GM18511 (cell line): ENCODE measurements around the gene FARP2.
"Not testable (repeated sequence)": the region's sequence is repeated elsewhere in the genome, so short reads cannot be mapped to it uniquely, and the experiment has no call there.

Source experiments
- ATAC-seq: cut with Tn5 transposase; IDR thresholded peaks from one replicate; pipeline ENCODE4 v1.9.1; 2021; ENCODE audit warnings: mild to moderate bottlenecking, moderate library complexity; ENCODE audit not compliant: unreplicated experiment

The FARP2 gene

DNA sequence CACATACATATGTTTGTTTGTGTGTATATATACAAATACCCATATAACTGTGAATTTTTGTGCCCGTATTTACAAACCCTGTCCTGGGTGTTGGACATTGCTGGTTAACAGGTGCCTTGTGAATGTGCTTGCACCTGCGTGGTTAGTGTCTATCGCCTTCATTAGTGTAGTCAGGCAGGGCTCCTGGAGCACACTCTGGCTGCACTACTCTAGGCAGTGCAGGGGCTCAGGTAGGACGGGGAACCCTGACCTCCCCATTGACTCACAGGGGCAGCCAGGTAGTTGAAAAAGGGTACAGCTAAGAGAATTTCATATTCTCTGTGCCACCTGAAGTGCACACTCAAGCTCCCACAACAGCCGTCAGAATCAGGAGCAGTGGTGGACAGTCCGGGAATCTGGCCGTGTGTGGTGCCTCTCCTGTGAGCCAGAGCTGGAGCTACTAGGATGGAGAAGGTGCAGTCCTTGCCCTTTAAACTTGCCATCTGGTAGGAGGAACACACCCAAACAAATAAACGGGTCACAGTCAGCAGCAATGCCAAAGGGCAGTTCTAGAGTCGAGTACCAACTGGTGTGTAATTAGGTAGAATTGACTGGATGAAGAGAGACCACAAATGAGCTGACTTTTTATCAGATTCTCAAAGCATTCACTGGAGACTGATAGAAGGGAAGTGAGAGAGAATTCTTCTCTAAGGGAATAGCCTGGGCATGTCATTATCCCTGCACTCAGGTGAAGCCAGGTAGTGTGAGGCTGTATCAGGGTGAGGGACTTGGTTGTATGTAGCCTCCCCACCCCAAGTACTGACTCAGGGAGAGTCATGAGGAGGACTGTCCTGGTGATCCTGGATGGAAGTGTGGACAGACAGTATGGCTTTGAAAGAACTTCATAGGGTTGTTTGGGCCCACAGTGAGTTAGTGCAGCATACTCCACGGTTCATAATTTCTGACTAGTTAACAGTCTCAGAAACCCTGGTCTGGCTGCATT, 44.1 kb downstream of the FARP2 start:
- no peak for ATAC-seq

DNA sequence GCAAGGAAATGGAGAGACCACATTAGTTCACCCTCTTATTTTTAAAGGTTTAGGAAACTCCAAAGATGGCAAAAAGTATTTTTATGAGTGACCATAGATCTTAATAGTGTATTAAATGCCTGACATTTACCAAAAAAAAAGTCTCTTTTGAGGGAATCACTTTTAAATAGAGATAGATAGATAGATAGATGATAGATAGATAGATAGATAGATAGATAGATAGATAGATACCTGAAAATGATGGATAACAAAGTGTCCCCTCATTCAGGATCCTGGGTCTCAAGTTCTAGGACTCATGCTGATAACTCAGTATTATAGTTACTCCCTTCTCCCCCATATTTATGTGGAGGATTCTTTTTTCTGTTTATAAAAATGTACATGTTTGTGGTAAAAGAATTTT, 52.8 kb downstream of the FARP2 start:
- no peak for ATAC-seq

DNA sequence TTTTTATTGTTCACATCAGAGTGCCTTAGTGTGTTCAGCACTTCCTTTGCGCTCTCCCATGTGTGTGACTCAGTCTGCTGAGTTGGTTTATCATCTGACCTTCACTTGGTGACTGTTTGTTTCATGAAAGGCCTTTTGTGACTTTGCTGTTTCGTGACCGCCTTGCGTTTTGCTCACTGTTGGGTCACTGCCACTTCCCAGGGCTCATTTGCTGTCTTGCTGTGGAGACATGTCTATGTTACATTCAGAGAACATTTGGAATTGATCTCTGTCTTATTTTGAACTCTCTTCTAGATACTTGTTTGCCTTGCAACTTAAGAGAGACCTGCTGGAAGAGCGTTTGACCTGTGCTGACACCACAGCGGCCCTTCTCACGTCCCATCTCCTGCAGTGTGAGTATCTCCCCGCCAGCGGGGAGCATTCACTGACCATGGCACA, 54.7 kb downstream of the FARP2 start:
- no peak for ATAC-seq

DNA sequence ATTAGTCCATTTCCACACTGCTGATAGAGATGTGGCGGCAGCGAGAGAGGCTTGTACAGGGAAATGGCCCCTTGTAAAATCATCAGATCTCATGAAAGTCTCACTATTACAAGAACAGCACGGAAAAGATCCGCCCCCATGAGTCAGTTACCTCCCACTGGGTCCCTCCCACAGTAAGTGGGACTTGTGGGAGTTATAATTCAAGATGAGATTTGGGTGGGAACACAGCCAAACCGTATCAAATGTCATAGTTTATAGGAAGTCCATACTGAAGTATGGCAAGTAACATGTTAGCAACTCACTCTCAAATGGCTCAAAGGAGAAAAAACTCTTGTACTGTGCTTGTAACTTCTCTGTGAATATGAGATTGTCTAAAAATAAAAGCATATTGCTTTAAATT, 56.1 kb downstream of the FARP2 start:
- no peak for ATAC-seq

DNA sequence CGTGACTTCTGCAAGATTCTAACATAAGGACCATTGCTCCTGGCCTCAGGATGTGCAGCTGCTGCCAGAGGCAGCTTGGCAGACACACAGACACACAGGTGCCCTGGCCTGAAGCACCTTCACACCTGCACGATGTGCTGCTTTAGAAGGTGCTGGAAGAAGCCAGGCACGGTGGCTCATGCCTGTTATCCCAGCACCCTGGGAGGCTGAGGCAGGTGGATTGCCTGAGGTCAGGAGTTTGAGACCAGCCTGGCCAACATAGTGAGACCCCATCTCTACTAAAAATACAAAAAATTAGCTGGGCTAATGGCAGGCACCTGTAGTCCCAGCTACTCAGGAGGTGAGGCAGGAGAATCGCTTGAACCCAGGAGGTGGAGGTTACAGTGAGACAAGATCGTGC, 57.4 kb downstream of the FARP2 start:
- not testable (repeated sequence) for ATAC-seq

DNA sequence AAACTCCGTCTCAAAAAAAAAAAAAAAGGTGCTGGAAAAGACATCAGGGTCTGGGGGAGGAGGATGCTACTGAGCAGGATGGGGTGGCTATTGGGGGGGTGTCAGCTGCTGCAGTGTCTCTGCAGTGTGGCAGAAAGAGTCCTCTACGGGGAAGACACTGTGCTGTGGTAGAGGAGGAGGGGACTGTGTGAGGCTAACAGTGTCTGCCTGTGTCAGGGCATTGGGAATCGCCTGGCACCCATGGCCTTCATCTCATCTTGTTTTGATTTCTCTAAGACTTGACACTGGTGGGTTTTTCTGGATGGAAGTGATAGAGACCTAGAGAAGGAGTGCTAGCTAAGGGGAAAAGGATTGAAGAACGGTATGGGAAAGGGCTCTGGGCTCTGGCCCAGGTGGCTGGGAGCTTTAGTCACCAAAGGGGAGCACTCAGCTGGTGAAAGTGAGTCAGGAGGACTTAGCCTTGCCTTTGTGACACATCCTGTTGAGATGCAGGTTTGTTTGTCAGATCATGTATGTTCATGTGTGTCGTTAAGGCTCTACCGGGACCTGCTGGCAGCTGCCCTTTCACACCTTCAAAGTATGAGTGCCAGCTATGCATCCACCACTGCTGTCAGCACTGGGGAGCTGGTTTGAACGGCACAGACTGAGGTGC, 58.0 kb downstream of the FARP2 start:
- ATAC-seq, result no peak

DNA sequence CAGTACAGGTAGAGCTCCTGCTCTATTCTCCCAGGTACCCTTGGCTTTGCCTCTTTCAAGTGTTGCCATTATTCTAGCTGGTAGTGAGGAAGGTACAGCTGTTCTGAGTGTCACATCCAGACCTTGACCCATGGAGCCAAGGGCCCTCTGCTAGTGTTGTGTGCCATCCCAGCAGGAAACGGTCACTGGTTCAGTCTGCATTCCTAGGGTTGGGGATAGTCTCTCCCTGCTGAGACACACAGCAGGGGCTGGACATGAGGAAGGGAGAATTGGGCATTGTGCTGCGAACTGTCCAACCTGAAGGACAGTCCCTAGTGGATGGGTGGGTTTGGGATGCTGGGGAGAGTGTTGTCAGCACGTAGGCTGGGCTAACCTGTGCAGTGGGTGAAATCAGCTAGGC, 59.1 kb downstream of the FARP2 start:
- ATAC-seq, result no peak

DNA sequence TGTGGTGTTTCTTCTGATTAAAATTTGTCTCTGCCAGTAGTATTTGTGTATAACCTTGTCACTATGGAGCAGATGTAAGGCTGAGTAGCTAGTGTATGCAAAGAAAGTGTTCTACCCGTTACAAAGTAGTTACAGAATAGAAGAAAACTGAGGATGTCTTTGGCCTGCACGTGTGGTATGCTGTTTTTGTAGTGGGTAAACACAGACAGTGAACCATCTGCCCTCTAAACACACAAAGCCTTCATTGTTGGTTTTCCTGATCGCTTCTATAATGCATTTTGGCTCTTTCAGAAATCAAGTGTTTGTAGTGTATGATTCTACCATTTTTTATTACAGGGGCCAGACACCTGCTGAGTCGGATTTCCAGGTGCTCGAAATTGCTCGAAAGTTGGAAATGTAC, 61.5 kb downstream of the FARP2 start:
- ATAC-seq, result no peak

DNA sequence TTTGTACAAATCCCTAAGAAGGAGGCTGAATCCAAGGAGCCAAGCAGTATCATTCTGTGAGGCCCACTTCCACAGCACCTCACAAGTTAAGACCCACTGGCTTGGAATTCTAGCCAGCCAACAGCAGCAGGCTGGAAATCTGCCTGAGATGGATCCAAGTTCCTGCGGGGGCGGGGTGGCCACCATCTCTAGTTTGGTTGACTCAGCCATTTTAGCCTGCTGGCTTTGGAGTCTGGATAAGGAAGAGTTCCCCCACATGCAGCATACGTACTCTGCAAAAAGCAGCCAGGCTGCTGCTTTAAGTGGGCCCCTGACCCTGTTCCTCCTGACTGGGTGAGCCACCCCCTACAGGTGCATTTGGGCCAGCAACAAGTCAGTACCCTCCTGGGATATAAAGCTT, 65.2 kb downstream of the FARP2 start:
- ATAC-seq, result no peak

DNA sequence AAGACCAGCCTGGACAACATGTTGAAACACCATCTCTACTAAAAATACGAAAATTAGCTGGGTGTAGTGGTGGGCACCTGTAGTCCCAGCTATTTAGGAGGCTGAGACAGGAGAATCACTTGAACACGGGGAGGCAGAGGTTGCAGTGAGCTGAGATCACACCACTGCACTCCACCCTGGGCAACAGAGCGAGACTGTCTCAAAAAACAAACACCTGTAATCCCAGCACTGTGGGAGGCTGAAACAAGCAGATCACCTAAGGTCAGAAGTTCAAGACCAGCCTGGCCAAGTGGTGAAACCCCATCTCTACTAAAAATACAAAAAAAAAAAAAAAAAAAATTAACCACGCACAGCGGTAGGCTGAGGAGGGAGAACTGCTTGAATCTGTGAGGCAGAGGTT, 65.9 kb downstream of the FARP2 start:
- ATAC-seq, result not testable (repeated sequence)

DNA sequence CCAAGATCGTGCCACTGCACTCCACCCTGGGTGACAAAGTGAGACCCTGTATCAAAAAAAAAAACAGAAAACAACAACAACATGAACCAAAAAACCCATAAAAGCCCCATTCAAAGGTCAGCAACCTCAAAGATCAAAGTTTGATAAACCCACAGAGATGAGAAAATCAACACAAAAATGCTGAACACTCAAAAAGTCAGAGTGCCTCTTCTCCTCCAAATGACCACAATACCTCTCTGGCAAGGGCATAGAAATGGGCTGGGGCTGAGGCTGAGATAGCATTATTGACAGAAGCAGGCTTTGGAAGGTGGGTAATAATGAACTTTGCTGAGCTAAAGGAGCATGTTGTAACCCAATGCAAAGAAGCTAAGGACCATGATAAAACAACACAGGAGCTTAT, 66.3 kb downstream of the FARP2 start:
- ATAC-seq, result no peak

DNA sequence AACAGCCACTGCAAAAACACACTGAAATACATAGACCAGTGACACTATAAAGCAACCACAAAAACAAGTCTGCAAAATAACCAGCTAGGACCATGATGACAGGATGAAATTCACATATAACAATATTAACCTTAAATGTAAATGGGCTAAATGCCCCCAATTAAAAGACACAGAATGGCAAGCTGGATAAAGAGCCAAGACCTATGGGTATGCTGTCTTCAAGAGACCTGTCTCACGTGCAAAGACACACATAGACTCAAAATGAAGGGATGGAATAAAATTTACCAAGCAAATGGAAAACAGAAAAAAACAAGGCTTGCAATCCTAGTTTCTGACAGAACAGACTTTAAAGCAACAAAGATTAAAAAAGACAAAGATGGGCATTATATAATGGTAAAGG, 67.4 kb downstream of the FARP2 start:
- ATAC-seq, result not testable (repeated sequence)

DNA sequence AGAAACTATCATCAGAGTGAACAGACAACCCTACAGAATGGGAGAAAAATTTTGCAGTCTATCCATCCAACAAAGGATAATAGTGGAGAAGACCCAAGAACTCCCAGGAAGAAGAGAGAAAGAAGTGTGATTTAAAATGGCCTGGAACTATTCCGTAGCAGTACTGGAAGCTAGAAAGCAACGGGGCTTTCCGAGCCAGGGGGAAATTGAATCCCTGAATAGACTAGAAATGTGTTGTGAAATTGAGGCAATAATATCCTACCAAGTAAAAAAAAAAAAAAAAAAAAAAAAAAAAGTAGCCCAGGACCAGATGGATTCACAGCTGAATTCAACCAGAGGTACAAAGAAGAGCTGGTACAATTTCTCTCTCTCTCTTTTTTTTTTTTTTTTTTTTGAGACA, 69.3 kb downstream of the FARP2 start:
- ATAC-seq, result no peak

DNA sequence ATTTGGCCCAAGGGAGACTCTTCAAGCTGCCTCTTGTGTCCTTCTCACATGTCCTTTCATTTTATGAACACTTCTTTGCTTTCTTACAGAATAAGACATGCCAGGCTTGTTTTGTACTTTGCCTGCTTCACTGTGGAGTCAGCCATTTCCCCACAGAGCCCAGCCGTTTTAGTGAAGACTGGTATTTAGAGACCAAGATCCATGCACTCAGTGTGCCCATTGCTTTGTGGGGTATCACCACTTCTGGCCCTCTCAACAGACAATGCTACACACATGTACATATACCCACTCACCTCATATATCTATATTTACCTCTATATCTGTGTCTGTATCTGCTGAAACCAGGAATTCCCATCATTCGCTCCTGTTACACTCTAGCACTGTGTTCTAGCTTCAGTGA, 74.1 kb downstream of the FARP2 start:
- no peak for ATAC-seq

DNA sequence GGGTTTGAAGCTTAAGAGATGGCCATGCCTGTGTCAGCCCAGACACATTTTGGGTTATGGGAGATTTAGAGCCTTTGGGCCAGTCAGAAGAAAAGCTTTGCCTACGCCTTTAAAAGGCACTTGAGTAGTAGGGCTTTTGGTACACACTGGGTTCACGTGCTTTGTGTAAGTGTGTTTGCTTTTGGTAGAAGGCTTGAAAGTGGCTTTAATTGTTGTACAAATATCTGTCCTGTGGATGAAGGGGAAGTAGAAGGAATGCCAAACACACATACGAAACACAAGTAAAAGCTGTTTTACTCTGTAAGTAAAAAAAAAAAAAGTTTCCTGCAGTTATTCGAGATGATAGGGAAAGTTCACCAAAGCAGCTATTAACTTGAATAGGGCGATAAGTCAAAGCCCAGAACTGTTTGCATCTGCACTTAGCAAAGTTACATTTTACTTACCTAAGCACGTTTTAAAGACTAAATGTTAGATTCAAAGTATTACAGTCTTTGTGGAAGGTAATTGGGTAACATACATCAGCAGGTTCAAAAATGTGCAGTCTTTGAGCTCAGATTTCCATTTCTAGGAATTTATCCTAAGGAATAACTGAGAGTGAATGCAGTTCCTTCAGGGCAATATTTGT, 76.9 kb downstream of the FARP2 start:
- no peak for ATAC-seq

DNA sequence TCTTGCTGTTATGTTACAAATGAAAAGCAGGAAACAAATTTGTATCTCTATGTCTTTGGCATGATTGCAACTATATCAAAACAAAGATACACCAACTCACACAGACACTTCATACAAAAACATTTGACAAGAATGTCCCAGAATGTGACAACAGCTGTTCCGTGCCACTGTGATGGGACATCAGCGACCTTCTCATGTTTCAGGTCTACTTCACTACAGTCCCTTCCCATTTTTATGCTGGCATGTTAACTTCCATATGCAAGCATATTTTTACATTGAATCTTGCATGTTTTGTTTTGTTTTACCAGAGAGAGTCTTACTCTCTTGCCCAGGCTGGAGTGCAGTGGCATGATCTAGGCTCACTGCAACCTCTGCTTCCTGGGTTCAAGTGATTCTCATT, 81.1 kb downstream of the FARP2 start:
- ATAC-seq, result no peak

DNA sequence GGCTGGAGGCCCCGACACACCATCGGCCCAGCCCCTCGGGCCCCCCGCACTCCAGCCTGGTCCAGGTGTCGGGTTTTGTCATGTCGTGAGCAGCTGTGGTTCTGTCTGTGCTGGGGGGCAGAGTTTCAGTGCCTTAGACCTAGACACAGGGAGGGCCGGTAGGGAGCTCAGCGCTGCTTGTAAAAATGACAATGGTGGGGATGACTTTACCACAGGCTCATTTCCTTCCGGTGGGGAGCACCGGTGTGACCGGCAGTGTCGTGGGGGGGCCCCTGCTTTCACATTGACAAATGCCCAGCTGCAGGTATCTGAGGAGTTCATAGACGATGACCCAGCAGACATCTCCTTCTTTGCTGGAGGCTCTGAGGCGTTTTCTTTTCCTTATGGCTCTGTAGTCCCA, 85.4 kb downstream of the FARP2 start:
- no peak for ATAC-seq

DNA sequence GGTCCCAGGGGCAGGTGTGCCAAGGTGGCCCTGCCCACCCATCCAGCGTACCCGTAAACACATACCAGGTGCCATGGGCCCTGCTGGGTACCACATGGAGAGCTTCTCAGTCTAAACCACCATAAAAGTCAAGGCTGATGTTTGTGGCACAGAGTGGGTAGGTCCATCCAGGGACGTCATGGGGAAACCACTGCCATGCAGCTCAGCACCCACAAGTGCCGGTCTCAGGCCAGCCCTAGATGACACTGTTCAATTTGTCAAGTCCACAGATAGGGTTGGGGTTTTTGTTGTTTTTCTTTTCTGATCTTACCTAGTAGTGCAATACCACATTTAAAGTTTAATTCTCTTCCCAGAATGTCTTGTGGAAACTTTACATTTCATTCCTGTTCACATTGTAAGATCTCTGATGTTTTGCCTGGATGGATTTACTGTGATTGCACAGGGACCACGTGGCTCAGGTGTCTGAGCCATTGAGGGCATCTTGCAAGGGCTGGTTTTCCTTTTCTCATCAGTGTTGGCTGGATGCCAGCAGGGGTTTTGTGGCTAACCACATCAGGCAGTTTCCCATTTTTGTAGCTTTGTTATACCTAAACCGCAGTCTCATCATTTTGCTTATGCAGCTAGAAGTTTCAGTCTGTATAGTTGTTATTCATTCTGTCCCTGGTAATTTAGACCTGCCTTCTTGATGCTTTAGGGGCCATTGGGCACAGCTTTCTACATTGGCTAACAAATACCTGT, 87.6 kb downstream of the FARP2 start:
- ATAC-seq, result peak; percentile 68

DNA sequence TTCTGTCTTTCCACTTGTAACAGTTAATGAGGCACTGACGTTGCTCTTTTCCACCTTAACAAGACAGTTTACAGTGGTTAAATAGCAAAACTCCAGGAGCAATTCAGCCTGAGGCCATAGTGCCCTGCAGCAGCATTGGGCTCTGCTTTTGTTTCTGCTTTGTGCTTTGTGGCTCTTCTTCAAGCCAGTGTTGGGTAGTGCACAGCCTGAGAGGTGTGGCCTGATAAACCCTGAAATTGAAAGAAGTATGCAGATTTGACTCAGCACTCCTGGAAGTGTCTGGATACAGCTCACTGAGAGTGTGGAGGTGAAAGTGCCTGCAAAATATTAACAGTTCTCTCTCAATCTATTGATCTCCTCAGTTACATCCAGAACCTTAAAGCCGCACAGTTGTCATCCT, 89.3 kb downstream of the FARP2 start:
- ATAC-seq, result no peak

DNA sequence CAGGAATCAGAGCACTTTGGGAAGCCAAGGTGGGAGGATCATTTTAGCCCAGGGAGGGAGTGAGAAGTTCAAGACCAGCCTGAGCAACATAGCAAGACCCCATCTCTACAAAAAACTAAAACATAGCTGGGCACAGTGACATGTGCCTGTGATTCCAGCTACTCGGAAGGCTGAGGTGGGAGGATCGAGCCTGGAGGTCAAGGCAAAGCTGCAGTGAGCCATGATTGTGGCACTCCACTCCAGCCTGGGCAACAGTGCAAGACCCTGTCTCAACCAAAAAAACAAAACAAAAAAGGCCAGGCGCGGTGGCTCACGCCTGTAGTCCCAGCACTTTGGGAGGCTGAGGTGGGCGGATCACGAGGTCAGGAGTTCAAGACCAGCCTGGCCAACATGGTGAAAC, 94.0 kb downstream of the FARP2 start:
- not testable (repeated sequence) for ATAC-seq

DNA sequence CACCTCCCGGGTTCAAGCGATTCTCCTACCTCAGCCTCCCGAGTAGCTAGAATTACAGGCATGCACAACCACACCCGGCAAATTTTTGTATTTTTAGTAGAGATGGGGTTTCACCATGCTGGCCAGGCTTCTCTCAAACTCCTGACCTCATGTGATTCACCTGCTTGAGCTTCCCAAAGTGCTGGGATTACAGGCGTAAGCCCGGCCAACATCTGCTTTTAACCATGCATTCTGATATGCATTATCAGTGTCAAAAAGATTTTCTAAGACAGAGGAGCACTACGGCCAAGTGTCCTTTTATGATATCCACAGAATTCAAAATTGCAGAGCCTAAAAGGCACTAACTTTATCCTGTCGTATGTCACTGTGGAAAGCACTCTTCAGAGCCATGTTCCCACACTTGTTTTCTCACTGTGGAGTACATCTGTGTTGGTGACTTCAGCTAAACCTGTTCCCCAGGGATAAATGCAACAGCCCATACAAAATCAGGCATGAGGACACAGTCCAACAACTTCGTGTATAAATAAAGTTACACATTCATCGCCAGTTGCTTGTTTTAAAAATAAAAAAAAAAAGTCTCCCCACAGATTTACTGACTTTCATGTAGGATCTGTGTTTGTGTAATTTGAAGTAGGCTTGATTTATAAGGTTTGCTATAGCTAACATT, 95.9 kb downstream of the FARP2 start:
- ATAC-seq, result no peak
